HG03045 (cell line): ENCODE data around the gene OR2M7.
"Not testable (repeated sequence)": the region's sequence is repeated elsewhere in the genome, so short reads cannot be mapped to it uniquely, and the experiment has no call there.

Source experiments
- ATAC-seq: cut with Tn5 transposase; IDR thresholded peaks from one replicate; pipeline ENCODE4 v1.9.1; 2021; ENCODE audit warnings: mild to moderate bottlenecking, moderate library complexity; ENCODE audit not compliant: unreplicated experiment

The OR2M7 gene, protein sequence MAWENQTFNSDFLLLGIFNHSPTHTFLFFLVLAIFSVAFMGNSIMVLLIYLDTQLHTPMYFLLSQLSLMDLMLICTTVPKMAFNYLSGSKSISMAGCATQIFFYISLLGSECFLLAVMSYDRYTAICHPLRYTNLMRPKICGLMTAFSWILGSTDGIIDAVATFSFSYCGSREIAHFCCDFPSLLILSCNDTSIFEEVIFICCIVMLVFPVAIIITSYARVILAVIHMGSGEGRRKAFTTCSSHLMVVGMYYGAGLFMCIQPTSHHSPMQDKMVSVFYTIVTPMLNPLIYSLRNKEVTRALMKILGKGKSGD

DNA sequence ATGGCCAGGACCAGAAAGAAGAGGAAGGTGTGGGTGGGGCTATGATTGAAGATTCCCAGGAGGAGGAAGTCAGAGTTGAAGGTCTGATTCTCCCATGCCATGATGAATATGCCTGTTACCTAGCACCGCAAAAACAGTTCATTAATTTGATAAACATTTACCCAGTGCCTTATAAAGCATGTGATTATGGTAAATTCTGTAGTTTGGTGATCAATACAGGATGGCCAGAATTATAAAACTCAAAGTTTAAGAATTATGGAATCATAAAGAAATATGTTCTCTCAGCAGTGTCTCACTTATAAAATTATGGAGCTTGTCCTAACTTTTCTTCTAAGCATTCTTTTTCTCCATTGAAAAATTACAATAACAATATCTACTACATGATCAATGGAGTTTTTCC, at the start of gene OR2M7:
OR2M7 (minus strand) TSS at position 101 of the 400 bp plus-strand sequence; CDS start at position 101, 0 bp downstream.
- no peak for ATAC-seq

DNA sequence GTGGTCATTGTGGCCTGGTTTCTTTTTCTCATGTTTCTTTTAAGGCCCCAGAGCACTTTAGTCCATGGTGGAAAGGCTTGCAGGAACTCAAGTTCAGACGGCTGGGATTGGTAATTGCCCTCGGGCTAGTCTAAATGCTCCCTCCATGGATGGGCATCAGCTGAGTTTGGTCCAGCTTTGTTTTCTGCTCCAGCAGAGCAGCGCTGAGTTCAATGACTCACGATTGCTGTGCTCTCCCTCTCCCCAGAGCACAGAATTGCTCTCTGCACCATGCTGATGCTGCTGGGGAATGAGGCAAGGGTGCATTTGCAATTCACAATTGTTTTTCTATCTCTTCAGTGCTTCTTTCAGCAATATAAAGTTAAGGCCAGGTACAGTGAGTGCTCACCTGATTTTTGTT, 49.4 kb upstream of the OR2M7 start:
- ATAC-seq: no peak

DNA sequence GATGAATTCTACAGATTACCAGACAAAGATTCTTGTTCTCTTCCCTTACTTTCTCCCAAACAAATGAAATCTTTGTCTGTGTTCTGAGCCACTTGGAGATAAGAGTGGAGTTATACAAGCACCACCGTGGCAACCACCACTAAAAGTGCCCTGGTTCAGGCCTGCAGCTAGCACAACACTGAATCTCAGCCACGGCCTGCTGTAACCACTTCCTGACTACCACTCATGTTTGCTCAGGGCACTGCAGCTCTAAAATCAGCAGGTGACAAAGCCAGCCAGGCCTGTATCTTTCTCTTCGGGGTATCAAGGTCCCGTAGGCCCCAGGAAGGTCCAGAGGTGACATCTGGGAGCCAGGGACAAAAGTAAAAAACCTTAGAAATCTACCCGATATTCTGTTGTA, 48.0 kb upstream of the OR2M7 start:
- no peak for ATAC-seq

DNA sequence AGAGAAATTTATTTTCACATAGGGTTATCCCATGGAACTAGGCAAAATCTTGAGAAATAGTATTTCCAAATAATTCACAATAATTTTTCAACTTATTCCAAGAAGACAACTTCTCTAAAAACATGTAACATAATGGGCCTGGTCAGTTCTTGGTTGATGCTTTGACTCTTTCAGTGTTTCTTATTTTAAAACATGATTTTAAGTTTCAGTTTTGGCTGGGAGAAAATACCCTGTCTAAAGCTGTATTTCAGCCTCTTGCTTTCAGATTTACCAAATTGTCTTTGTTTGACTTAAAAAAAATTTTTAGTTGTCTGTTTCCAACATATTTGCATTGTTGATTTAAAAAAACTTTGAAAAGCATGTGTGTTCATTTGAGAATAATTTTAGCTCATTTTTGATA, 42.2 kb upstream of the OR2M7 start:
- ATAC-seq: no peak

DNA sequence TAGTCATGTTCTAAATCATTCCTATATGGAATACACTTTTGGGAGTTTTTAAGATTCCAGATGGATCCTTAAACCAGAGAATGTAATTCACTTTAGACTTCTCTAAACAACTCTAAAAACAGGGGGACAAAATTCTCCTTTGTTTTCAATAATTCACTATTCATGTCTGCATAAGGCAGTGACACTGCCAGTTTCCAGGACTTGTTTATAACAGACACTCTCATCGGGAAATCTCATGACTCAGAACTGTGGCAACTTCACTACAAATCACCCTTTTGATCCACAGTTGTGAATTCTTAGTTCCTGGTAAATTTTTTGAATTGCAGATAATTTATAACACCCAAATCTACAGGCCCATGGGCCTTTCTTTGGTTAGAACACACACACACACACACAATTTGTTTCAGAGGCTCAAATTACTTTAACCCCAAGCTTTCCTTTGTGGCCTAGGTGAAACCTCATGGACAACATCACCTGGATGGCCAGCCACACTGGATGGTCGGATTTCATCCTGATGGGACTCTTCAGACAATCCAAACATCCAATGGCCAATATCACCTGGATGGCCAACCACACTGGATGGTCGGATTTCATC, 36.9 kb upstream of the OR2M7 start, which contains the start of gene OR2T4:
OR2T4 (plus strand) TSS at position 545 of the 595 bp plus-strand sequence; CDS start at position 545, 0 bp downstream.
- ATAC-seq: no peak

DNA sequence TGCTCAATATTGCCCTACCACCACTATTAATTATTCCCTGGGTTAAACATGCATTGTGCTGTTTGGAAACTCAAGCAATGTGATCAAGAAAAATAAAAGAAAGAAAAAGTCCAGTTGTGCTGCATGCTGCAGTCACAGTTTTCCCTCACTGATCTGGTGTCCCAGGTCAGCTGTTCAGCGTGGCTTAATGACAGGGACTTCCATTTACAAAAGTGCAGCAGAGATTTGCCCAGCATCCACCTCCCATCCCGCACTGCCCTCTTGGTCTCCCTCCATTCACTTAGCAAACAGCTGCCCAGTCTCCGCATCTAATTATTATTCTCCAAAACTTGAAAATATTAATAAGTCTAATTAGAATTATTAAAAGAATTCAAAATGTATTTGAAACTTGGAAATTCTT, 35.0 kb upstream of the OR2M7 start:
- no peak for ATAC-seq

DNA sequence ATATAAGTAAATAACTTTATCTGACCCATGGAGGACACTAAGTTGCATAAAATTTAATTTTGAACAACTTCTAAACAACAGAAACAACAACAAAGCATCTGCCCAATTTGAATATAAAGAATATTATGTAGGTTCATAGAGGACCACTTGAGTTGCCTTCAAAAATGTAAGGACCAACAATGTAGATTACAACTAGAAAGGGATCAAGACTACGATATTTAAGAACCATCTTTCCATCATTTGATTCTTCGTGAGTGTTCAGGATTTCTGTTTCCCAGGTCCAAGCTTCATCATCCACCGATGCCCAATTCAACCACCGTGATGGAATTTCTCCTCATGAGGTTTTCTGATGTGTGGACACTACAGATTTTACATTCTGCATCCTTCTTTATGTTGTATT, 24.1 kb upstream of the OR2M7 start, which contains the start of gene OR14C36:
OR14C36 (plus strand) TSS at position 301 of the 400 bp plus-strand sequence; CDS start at position 301, 0 bp downstream.
- ATAC-seq: no peak

DNA sequence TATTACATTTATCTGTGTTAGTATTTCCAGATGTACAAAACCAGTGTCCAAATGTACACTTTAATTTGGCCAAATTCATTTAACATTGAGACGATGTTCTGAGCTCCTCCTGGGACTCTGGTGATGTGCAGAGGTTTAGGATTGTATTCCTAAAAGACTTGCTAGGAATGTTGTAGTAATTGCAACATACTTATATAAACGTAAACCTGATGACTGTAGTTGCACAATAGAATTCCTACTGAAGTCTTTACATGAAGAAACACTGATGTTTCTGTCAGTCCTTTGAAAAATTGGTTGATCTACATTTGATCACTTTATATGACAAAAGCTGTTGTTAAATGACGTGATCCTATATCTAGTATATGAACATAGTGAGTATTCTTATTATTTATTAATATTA, 19.1 kb upstream of the OR2M7 start:
- no peak for ATAC-seq

DNA sequence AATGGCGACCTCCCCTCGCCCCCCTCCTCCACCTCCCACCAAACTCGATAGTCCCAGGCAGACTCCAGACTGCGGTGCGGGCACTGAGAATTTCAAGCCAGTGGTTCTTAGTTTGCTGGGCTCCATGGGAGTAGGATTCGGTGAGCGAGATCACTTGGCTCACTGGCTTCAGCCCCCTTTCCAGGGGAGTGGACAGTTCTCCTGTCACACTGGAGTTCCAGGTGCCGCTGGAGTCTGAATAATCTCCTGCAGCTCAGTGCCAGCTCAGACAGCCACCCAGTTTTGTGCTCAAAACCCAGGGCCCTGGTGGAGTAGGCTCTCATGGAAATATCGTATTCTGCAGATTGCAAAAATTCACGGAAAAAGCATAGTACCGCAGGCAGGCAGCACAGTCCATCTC, 7.6 kb downstream of the OR2M7 start:
- no peak for ATAC-seq

DNA sequence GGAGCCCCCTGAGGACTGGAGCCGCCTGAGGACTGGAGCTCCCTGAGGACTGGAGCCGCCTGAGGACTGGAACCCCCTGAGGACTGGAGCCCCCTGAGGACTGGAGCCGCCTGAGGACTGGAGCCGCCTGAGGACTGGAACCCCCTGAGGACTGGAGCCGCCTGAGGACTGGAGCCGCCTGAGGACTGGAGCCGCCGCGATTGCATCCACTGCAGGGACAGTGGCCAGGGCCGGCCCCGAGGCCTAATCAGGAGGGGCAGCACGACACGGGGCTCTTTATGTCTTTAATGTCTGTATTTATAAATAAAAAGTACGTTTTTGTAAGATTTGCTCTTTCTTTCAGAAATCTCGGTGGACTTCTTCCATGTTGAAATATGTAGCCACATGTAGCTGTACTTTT, 17.6 kb downstream of the OR2M7 start:
- not testable (repeated sequence) for ATAC-seq

DNA sequence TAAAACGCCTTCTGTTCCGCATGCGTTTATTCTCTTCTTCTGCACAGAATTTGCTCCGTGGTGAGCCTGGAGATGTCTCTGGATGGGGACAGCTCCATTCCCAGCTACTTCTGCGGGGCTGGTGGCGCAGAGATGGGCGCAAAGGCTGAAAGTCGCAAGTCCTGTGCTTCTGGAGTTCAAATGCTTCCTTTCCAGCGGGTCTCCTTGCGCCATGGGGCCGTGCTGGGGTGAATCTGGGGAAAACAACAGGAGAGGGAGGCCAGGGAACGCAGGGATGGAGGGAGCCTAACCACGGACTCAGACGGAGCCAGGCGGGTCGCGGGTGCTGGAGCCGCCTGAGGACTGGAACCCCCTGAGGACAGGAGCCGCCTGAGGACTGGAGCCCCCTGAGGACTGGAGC, 18.3 kb downstream of the OR2M7 start:
- no peak for ATAC-seq

DNA sequence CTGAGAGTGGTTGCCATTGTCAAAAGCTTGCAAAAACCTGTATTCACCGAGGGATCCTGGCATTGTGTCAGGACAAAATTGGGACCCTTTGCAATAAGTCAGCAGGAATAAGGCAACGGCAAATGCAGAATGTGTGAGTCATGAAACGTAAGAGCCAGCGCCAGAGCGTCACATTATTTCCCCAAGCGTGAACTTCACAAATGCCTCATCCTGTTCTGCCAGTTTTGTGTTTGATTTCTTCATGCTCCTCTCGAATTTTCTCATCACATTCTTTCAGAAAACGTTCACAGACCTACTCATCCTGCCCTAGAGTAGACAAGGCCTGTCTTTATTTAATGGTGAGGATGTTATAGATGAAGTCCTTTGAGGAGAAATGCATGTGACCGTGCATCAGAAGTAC, 18.7 kb downstream of the OR2M7 start:
- ATAC-seq: not testable (repeated sequence)

DNA sequence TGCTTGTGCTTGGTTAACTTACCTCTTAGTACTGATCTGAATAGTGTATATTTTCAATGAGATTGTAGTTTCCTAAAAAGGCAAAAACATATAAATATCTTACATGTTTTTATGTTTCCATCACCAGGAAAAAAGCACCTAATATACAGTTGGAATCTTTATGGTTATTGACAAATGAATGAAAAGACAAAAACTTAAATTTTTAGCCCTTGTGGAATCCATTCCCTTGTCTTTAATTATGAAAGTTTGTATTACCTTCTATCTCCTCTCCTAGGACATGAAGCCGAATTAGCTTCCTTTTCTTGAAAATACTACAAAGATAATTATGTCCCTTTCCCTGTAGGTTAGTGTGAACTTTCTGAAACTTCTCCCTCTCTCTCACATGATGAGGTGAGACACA, 21.0 kb downstream of the OR2M7 start, which contains the start of gene OR2T12:
OR2T12 (minus strand) TSS at position 101 of the 400 bp plus-strand sequence. CDS start 7,846 bp downstream, outside the sequence.
- no peak for ATAC-seq

DNA sequence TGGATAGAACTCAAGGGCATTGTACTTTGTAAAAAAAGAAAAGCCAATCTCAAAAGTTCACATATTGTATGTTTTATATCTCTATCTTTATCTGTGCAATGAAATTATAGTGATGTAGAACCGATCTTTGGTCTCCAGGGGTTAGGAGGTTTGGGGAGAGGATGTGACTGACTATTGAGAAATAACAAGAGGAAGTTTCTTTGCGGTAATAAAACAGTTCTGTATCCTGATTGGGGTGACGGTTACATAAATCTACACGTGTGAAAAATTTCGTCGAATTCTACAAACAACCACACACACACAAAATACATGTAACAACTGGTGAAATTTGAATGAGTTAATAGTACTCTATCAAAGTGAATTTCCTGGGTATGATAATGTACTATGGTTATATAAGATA, 36.0 kb downstream of the OR2M7 start:
- ATAC-seq: no peak

DNA sequence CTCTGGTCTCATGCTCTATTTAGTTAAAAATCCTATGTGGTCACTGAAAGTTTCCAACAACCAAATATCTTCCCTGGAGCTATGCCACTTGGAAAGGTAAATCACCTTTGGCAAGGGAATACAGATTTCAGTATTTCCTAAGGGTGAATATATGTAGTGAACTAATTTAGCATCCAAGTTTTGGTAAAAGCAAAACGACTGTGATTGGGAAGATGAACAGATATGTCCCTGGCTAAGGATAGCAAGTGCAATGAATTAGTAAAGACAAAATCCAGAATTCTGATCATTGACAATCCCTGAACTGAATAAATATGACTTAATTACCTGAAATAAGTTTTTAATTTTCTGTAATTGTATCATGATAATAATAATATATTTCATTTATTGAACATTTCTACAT, 46.5 kb downstream of the OR2M7 start, which contains the start of gene OR2T33:
OR2T33 (minus strand) TSS at position 101 of the 400 bp plus-strand sequence. CDS start 4,162 bp downstream, outside the sequence.
- no peak for ATAC-seq
